Measurements from ENCODE around the gene PTPN11.

DNA sequence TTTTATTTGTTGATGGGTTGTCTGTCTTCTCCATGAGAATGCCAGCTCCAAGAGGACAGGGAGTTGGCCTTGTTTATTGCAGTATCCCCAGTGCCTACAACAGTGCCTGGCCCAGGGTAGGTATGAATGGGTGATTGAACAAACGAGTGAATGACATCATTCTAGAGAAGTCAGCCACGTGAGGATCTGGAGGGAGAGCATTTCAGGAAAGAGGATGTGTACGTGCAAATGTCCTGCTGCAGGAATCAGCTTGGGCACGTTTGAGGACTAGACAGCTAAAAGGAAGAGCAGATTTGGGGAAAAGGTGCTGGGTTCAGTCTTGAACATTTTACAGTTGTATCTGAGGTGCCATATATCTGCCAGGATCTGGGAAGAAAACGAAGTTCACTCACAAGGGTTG lies 97.1 kb downstream of the PTPN11 start:
- TF ChIP-seq CTCF (IDR thresholded peaks at IDR 0.05) = no peak
- no peak for TF ChIP-seq POLR2A (IDR thresholded peaks at IDR 0.05)

Measured in esophagus squamous epithelium (tissue), 4 donors.